Activated CD8-positive, alpha-beta memory T cell treated with anti-CD3 and anti-CD28 coated beads for 48 hours (primary cell): ENCODE data around the gene SNX13.

Source experiments
- DNase-seq, 3 experiments: peaks; one replicate each; pipeline ENCODE4 v3.0.0-alpha.2; 2020; ENCODE audit warnings: low read depth in 2 of 3, low spot score in 2 of 3

Gene SNX13

DNA sequence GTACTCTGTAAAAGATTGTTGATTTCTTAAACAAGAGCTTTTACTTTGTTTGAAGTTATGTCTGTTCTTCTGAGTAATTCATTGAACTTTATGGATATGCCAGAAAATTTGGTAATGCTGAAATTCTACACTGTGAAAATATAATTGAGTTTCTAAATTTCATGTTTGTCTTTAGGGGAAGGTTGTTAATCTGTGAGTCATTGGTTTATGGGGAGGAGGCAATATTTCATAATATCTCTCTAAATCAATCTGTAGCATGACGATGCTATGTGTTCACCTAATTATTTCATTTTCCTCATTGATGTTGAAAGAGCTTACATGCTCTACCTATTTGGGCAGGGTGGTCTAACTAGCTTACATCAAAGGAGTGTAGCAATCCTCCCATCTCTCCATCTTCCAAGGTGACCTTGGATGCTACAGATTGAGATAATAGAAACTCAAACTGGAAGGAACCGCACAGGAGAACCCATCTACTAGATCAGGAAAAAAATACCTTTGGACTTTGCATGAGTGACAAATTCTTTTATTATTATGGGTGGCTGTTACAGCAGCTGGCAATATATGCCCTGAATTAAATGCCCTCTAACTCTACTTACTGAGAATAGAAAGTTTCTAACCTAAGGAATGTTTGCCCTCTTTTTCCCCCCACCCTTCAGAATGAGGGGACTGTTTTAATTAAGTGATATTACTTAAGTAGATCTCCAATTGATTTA is 8.4 kb upstream of the SNX13 start:
- DNase-seq: no peak

GRCh38 chr7:17947620-17948019 is 7.3 kb upstream of the SNX13 start:
- DNase-seq: no peak

- no peak for DNase-seq
Measured at GRCh38 chr7:17946591-17946990, 6.3 kb upstream of the SNX13 start.

DNA sequence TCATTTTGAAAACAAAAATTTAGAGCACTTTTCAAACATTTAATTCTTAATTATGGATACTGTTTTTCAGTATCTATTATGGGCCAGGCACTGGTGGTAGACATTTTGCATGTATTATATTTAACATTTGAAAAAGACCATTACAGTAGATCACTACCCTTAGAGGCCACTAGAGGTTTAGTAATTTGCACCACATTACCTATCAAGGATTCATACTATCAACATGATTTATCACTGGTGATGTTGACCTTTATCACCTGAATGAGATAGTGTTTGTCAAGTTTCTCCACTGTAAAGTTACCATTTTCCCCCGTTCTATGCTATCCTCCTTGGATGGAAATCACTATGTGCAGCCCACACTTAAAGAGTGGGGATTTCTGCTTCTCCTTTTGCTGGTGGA is 4.4 kb upstream of the SNX13 start:
- no peak for DNase-seq

GRCh38 chr7:17943006-17943405 is 2.7 kb upstream of the SNX13 start:
- DNase-seq: no peak

DNA sequence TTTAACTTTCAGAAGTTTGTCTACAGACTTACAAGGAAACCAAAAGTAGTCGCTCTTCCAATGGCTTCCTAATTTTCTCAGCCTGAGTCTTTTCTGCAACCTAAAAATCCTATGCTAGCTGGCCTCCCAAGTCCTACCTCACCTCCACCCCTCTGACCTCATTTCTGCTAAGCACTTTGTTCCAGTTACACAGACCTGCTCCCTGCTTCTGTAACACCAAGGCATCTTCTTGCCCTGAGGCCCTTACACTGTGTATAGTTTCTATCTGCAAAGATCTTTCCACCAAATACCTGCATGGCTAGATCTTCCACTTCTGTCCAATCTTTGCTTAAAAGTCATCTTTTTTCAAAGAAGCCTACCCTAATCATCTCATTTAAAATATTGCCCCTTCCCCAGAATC is 1.9 kb upstream of the SNX13 start:
- no peak for DNase-seq

DNA sequence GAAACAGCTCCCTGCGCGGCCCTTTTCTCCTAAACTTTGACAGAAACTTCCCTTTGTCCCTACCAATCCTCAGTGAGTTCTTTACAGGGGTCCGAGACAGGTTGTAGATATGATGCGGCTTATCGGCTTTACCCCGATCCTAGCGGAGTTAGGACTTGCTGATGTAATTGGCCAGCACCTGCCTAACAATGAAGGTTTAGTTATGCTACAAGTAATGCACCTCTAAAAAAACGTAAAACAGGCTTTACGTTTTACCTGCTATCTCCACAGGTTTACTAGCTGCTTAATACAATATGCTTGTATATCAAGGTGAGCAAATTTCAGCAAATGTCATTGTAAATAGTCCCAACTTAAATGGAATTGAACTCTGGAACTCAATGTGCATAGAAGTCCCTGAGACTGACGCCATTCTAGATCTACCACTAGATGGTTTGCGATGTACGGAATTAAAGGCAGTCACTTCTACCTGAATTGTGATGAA is 697 bp upstream of the SNX13 start:
- DNase-seq: no peak

- peak; percentile 15 to 40 (median 25) for DNase-seq
Measured at GRCh38 chr7:17939606-17940301, 540 bp downstream of the SNX13 start.

GRCh38 chr7:17939211-17939605 is 1.1 kb downstream of the SNX13 start:
- no peak for DNase-seq

GRCh38 chr7:17937506-17938120 is 2.7 kb downstream of the SNX13 start:
- no peak for DNase-seq

DNA sequence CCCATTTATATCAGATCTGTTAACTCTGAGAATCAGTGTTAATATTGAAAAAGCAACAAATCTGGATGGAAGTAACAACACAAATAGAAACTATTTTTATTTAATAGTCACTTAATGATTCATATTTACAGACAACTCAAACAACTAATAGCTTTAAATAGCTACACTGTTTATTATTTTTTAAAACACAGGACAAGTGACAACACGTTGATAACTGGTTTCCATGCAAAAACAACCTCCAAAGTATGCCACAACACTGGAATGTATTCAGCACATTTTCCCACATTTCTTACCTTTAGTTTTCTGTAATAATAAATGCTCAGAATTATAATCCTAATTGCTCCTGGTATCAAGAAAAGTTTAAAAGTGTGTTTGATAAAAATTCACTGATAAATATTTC is 4.0 kb downstream of the SNX13 start:
- DNase-seq: no peak

DNA sequence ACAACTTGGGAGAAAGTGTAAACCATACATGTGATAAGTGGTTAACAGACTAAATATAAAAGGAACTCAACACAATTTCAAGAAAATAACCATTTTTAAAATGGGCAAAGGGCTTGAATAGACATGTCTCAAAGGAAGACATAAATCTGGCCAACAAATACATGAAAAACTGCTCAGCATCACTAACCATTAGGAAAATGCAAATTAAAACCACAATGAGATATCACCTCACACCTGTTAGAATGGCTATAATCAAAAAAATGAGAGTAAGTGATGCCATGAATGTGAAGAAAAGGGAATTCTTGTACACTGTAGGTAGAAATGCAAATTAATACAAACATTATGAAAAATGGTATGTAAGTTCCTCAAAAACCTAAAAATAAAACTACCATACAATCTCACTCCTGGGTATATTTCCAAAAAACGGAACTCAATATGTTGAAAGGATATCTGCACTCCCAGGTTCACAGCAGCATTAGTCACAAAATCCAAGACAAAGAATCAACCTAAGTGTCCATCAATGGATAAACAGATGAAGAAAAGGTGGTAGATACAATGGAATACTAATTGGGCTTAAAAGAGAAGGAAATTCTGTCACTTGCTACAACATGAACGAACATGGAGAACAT is 5.6 kb downstream of the SNX13 start:
- DNase-seq: no peak

GRCh38 chr7:17934094-17934493 is 6.2 kb downstream of the SNX13 start:
- DNase-seq: no peak

DNA sequence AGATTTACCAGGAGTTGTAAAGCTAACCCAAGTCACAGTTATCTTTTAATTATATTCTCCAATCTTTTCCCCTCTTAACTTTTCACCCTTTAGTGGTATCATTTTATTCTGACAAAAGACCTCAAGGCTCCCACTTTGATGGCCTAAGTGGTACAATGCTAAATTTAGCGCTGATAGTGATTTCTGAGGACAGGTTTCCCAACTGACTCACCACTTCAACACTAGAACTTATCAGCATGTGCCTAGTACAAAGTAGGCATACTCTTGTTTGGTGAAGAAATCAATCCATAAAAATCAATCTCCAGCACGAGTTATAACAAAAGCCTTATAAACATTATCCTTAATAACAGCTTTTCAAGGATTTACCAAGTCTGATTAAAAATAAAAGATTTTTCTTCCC is 7.5 kb downstream of the SNX13 start:
- DNase-seq: no peak

- DNase-seq: no peak
Measured at GRCh38 chr7:17931069-17931468, 9.2 kb downstream of the SNX13 start.

DNA sequence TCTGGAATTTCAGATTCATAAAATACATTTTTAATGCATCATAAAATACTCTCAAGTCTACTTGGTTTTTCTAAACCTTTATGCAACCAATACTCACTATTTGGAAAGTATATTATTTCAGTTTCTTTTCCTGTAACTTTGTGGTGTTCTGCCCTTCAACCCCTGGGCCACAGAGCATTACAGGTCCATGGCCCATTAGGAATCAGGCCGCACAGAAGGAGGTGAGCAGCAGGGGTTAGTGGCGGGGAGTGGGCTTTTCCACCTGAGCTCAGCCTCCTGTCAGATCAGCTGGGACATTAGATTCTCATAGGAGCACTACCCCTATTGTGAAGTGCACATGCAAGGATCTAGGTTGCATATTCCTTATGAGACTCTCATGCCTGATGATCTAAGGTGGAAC is 9.7 kb downstream of the SNX13 start:
- no peak for DNase-seq

GRCh38 chr7:17929647-17930395 is 10.5 kb downstream of the SNX13 start:
- no peak for DNase-seq

- DNase-seq: no peak
Measured at GRCh38 chr7:17928055-17928454, 12.2 kb downstream of the SNX13 start.

- no peak for DNase-seq
Measured at GRCh38 chr7:17921857-17922416, 18.4 kb downstream of the SNX13 start.

GRCh38 chr7:17917842-17918241 is 22.5 kb downstream of the SNX13 start:
- no peak for DNase-seq

DNA sequence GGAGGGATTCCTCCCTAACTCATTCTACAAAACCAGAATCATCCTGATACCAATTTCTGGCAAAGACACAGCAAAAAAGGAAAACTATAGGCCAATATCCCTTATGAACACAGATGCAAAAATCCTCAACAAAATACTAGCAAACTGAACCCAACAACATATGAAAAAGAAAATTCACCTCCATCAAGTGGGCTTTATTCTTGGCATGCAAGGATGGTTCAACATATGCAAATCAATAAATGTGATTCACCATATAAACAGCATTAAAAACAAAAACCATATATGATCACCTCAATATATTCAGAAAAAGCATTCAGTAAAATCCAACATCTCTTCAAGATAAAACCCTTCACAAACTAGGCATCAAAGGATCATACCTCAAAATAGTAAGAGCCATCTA is 23.5 kb downstream of the SNX13 start:
- DNase-seq: no peak
